Sigmoid colon (tissue), 4 donors: ENCODE data around the gene TBC1D9B.

Experiments
- EP300 ChIP-seq, 4 donors: sonication (generic); formaldehyde crosslinking; IDR thresholded peaks; one replicate each; pipeline ENCODE4 v1.6.1; 2017; ENCODE audit warnings: antibody characterized with exemption in 4 of 4
- POLR2A ChIP-seq, 2 donors: fragments of 450-650 bp; IDR thresholded peaks; one replicate each; pipeline ENCODE4 v1.6.1; 2016; ENCODE audit warnings: antibody characterized with exemption in 2 of 2, mild to moderate bottlenecking in 2 of 2, moderate library complexity in 2 of 2
- TF ChIP-seq, protein P1 (sequence below), 4 experiments: fragments of 450-650 bp in 3 of 4; fragments of 200-600 bp in 1 of 4; IDR thresholded peaks; one replicate each; pipeline ENCODE4 v1.5.1; 2016 to 2019; ENCODE audit warnings: antibody characterized with exemption in 4 of 4, mild to moderate bottlenecking in 3 of 4, moderate library complexity in 2 of 4

DNA sequence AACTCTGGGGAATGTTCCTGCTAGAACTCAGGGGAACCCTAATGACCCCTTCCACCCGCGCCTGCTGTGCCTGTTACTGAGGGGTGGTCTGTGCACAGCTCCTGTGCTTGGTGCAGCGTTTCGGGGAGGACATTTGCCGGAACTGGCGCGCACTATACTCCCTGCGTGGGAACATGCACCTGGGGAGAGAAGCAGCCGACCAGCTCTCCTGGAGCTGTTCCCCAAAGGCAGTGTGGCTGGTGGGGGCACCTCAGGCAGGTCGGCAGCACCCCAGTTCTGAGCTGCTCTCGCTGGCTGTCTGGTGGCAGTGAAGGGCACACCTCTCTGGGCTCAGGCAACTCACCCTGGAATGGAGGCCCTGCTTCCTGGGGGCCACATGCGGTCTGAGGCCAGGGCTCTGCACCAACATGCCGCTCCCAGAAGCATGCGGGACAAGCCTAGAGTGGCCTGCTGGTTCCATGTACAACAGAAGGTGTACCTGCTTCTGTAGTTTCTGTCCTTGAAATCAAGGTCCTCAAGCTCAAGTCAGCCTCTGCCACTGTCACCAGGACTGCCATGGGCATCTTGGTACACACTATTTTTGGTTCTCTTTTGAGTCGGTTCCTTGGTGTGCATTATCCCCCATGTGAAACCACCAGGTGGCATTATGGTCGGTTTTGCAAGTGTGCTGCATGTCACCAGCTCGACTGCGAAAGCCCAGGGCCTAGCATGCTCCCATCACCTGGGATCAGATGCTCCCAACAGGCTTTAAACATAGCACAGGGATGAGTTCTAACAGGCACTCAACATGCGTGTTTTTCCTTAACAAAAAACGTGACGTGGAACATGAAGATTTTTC lies 41.2 kb downstream of the TBC1D9B start:
- TF ChIP-seq POLR2A (IDR thresholded peaks at IDR 0.05): no peak
- no peak for TF ChIP-seq EP300 (IDR thresholded peaks at IDR 0.05)
- TF ChIP-seq, protein P1, sequence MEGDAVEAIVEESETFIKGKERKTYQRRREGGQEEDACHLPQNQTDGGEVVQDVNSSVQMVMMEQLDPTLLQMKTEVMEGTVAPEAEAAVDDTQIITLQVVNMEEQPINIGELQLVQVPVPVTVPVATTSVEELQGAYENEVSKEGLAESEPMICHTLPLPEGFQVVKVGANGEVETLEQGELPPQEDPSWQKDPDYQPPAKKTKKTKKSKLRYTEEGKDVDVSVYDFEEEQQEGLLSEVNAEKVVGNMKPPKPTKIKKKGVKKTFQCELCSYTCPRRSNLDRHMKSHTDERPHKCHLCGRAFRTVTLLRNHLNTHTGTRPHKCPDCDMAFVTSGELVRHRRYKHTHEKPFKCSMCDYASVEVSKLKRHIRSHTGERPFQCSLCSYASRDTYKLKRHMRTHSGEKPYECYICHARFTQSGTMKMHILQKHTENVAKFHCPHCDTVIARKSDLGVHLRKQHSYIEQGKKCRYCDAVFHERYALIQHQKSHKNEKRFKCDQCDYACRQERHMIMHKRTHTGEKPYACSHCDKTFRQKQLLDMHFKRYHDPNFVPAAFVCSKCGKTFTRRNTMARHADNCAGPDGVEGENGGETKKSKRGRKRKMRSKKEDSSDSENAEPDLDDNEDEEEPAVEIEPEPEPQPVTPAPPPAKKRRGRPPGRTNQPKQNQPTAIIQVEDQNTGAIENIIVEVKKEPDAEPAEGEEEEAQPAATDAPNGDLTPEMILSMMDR (IDR thresholded peaks at IDR 0.05): no peak
